IMR-90 (cell line): ENCODE results near the gene SDHAF1. TPM values are rescaled to one million over a fixed set of nuclear protein-coding genes. Genes with fewer than 3 reads are reported as not detected.
"Not testable (repeated sequence)": the region's sequence is repeated elsewhere in the genome, so short reads cannot be mapped to it uniquely, and the experiment has no call there.

Source experiments
- ATAC-seq: fragments of 200-7000 bp; cut with Tn5 transposase; 2 replicates; pipeline ENCODE4 v1.9.1; 2020; ENCODE audit warnings: low read depth, mild to moderate bottlenecking, moderate library complexity
- BruUV-seq: library from RNA; stranded (reverse); fragments of 400-500 nt; replicated peaks from 2 replicates; lab custom pipeline; 2021; lab: Mats Ljungman, UMichigan
- CTCF ChIA-PET: fragments of 300-600 bp; formaldehyde crosslinking; extraction: SDS; loops from one replicate; lab custom pipeline; 2021; ENCODE audit warnings: antibody characterized with exemption; lab: Yijun Ruan, JAX
- POLR2A ChIA-PET: fragments of 300-600 bp; sonication (Branson Sonifier 250); formaldehyde crosslinking; loops from one replicate; lab custom pipeline; 2022; ENCODE audit warnings: antibody characterized with exemption; ENCODE audit not compliant: unreplicated experiment; lab: Charles Lee
- DNase-seq: peaks from one replicate; pipeline ENCODE4 v3.0.0; 2013
- H2AFZ ChIP-seq: replicated peaks from 2 replicates; pipeline ENCODE3; 2013; ENCODE audit warnings: low read length, mild to moderate bottlenecking; ENCODE audit not compliant: poor library complexity
- H2AK5ac ChIP-seq: 2 replicates; pipeline ENCODE4 v1.6.1; 2013; ENCODE audit warnings: low read depth, low read length, inconsistent platforms
- H2AK9ac ChIP-seq: replicated peaks from 2 replicates; pipeline ENCODE3; 2013; ENCODE audit warnings: mild to moderate bottlenecking, low read depth, low read length, moderate library complexity; ENCODE audit not compliant: poor library complexity
- H2BK120ac ChIP-seq: 2 replicates; pipeline ENCODE4 v1.6.1; 2013; ENCODE audit warnings: low read depth, low read length, inconsistent platforms
- H2BK15ac ChIP-seq: 3 replicates; pipeline ENCODE4 v1.6.1; 2013; ENCODE audit warnings: low read depth, low read length, inconsistent platforms
- H2BK20ac ChIP-seq: 2 replicates; pipeline ENCODE4 v1.6.1; 2013; ENCODE audit warnings: low read depth, mild to moderate bottlenecking, inconsistent platforms, low read length, moderate library complexity
- H2BK5ac ChIP-seq: 2 replicates; pipeline ENCODE4 v1.6.1; 2013; ENCODE audit warnings: mild to moderate bottlenecking, low read depth, low read length, inconsistent platforms; ENCODE audit not compliant: poor library complexity, severe bottlenecking
- H3K14ac ChIP-seq: replicated peaks from 2 replicates; pipeline ENCODE4 v1.6.1; 2013; ENCODE audit warnings: low read depth, low read length, inconsistent platforms
- H3K18ac ChIP-seq: 2 replicates; pipeline ENCODE4 v1.6.1; 2013; ENCODE audit warnings: low read depth, low read length, control low read depth
- H3K23ac ChIP-seq: 2 replicates; pipeline ENCODE4 v1.6.1; 2013; ENCODE audit warnings: low read depth, low read length, inconsistent platforms
- H3K27ac ChIP-seq: 2 replicates; pipeline ENCODE4 v1.5.1; 2013; ENCODE audit warnings: mild to moderate bottlenecking, control low read depth, low read length; ENCODE audit not compliant: insufficient read depth
- H3K27me3 ChIP-seq: 2 replicates; pipeline ENCODE4 v1.6.1; 2013; ENCODE audit warnings: low read length; ENCODE audit not compliant: control insufficient read depth, insufficient read depth
- H3K36me3 ChIP-seq: 2 replicates; pipeline ENCODE4 v1.6.1; 2013; ENCODE audit warnings: low read length, mixed read lengths; ENCODE audit not compliant: control insufficient read depth, insufficient read depth
- H3K4ac ChIP-seq: 2 replicates; pipeline ENCODE4 v1.6.1; 2013; ENCODE audit warnings: low read depth, low read length, inconsistent platforms
- H3K4me1 ChIP-seq: 2 replicates; pipeline ENCODE4 v1.6.1; 2013; ENCODE audit warnings: low read length, mixed read lengths; ENCODE audit not compliant: control insufficient read depth, insufficient read depth
- H3K4me2 ChIP-seq: 2 replicates; pipeline ENCODE4 v1.6.1; 2013; ENCODE audit warnings: low read depth, mild to moderate bottlenecking, control low read depth, low read length, moderate library complexity
- H3K4me3 ChIP-seq: 2 replicates; pipeline ENCODE4 v1.5.1; 2013; ENCODE audit warnings: low read depth, mild to moderate bottlenecking, control low read depth, low read length, moderate library complexity; ENCODE audit not compliant: insufficient read depth
- H3K56ac ChIP-seq: 2 replicates; pipeline ENCODE4 v1.6.1; 2013; ENCODE audit warnings: low read length, inconsistent platforms; ENCODE audit not compliant: insufficient read depth; ENCODE audit errors: extremely low read depth
- H3K79me1 ChIP-seq, 2 experiments: 2 replicates each; pipeline ENCODE4 v1.6.1; 2013; ENCODE audit warnings: low read length in 2 of 2, inconsistent platforms in 1 of 2, low read depth in 1 of 2
- H3K9ac ChIP-seq: 2 replicates; pipeline ENCODE4 v1.6.1; 2013; ENCODE audit warnings: low read depth, low read length, control low read depth
- H3K9me1 ChIP-seq: 2 replicates; pipeline ENCODE4 v1.6.1; 2013; ENCODE audit warnings: low read length, inconsistent platforms; ENCODE audit not compliant: insufficient read depth
- H3K9me3 ChIP-seq: 2 replicates; pipeline ENCODE4 v1.6.1; 2013; ENCODE audit warnings: low read length; ENCODE audit not compliant: control insufficient read depth, insufficient read depth
- H4K20me1 ChIP-seq: 2 replicates; pipeline ENCODE4 v1.6.1; 2013; ENCODE audit warnings: low read length, inconsistent platforms; ENCODE audit not compliant: insufficient read depth
- H4K5ac ChIP-seq: 2 replicates; pipeline ENCODE4 v1.6.1; 2013; ENCODE audit warnings: mild to moderate bottlenecking, low read depth, low read length, control low read depth
- H4K8ac ChIP-seq, 2 experiments: 2 replicates each; pipeline ENCODE4 v1.6.1; 2013; ENCODE audit warnings: low read depth in 2 of 2, low read length in 2 of 2, control low read depth in 1 of 2, inconsistent platforms in 1 of 2
- H4K91ac ChIP-seq: 2 replicates; pipeline ENCODE4 v1.6.1; 2013; ENCODE audit warnings: low read depth, low read length, inconsistent platforms; ENCODE audit not compliant: insufficient read depth
- WGBS, 2 experiments: methylation state at CpG; one replicate each; pipeline versions ENCODE4 v1.1.5 to v1.1.7; 2013; ENCODE audit warnings: missing lambda C conversion rate in 2 of 2; ENCODE audit not compliant: insufficient read length in 1 of 2; ENCODE audit errors: extremely low coverage in 2 of 2; 5-methylcytosine and 5-hydroxymethylcytosine counted together
- dilution Hi-C: fragments of 300-500 bp; cut with HindIII; formaldehyde crosslinking; loops from one replicate; pipeline ENCODE4 v1.14.3; 2018; ENCODE audit warnings: low sequenced_read_pairs; ENCODE audit not compliant: unreplicated experiment
- in situ Hi-C: fragments of 300-500 bp; cut with MboI; formaldehyde crosslinking; loops from 3 replicates; pipeline ENCODE4 v1.14.3; 2019; ENCODE audit warnings: low sequenced_read_pairs, inconsistent platforms, mixed read lengths
- intact Hi-C: fragments of 100-400 bp; cut with micrococcal nuclease; formaldehyde crosslinking; loops from 2 replicates; pipeline ENCODE4 v1.10.0; 2022
- polyA plus RNA-seq, 3 experiments: library from polyadenylated mRNA; depleted of rRNA; stranded (reverse); fragments of >200 nt; gene quantifications; 2 replicates each; pipeline ENCODE4 v1.2.3, GENCODE V29; 2012; ENCODE audit warnings: low replicate concordance in 1 of 3
- total RNA-seq: library from RNA; depleted of rRNA; stranded (reverse); fragments of >200 nt; gene quantifications from 2 replicates; pipeline ENCODE4 v1.2.3, GENCODE V29; 2012

Gene SDHAF1
- total and polyA plus RNA-seq, 2 of the 4 experiments (the other 2 are of a cell fraction): 4.8 to 9.9 TPM

DNA sequence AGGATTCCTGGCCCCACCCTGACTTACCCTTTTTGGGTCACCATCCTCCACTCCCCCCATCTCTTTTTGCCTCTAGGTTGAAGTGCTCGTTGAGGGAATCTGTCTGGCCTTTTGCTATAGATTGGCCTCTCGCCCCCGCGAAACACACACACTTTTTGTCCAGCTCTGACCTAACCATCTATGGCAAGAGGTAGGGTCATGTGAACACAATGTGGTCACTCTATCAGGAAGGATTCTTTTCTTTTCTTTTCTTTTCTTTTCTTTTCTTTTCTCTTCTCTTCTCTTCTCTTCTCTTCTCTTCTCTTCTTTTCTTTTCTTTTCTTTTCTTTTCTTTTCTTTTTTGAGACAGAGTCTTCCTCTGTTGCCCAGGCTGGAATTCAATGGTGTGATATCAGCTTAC lies 14.0 kb upstream of the SDHAF1 start:
- WGBS, 2 experiments: no CpG with 5 or more reads among the region's 4 CpGs
- POLR2A ChIA-PET, H3K9ac ChIP-seq, DNase-seq, BruUV-seq, H3K9me3 ChIP-seq, H4K8ac ChIP-seq, H3K4ac ChIP-seq, H3K36me3 ChIP-seq, H2BK120ac ChIP-seq, H3K27ac ChIP-seq, H4K5ac ChIP-seq, dilution Hi-C loops, H4K20me1 ChIP-seq, H3K4me1 ChIP-seq, in situ Hi-C loops, H4K91ac ChIP-seq, intact Hi-C loops, H2BK15ac ChIP-seq, CTCF ChIA-PET, H3K56ac ChIP-seq, H3K79me1 ChIP-seq, H2BK5ac ChIP-seq, H3K4me2 ChIP-seq, H3K4me3 ChIP-seq, ATAC-seq, H3K23ac ChIP-seq, H2AK9ac ChIP-seq, H3K14ac ChIP-seq, H3K18ac ChIP-seq, H3K9me1 ChIP-seq, H2AFZ ChIP-seq, H2BK20ac ChIP-seq, H2AK5ac ChIP-seq: not testable (repeated sequence)
- peaks cover 25% of the 10 kb centered on the region for H3K27me3 ChIP-seq
